Psoas muscle (tissue), 8 donors: Measurements from ENCODE around the gene CRYGN. TPM values are rescaled to one million over a fixed set of nuclear protein-coding genes. Genes with fewer than 3 reads are reported as not detected.

Experiments used
- ATAC-seq, 4 donors: fragments of 200-7000 bp; cut with Tn5 transposase; one replicate each; pipeline ENCODE4 v1.9.1; 2020; ENCODE audit warnings: moderate library complexity in 3 of 4, mild to moderate bottlenecking in 2 of 4
- DNase-seq, 2 donors: peaks; one replicate each; pipeline ENCODE4 v3.0.0-alpha.2; 2020
- H3K27ac ChIP-seq: fragments of 200-600 bp; one replicate; pipeline ENCODE4 v1.8.0; 2022
- H3K27me3 ChIP-seq, 3 donors: fragments of 200-600 bp in 1 of 3; one replicate each; pipeline versions ENCODE4 v1.6.1 to v1.8.0; 2013 to 2022; ENCODE audit warnings: low read length in 2 of 3, mild to moderate bottlenecking in 2 of 3, moderate library complexity in 1 of 3; ENCODE audit not compliant: insufficient read depth in 3 of 3
- H3K36me3 ChIP-seq, 2 donors: fragments of 200-600 bp in 1 of 2; one replicate each; pipeline versions ENCODE4 v1.6.1 to v1.8.0; 2013 to 2022; ENCODE audit warnings: low read depth in 1 of 2, mild to moderate bottlenecking in 1 of 2, moderate library complexity in 1 of 2; ENCODE audit not compliant: insufficient read depth in 1 of 2
- H3K4me1 ChIP-seq: fragments of 200-600 bp; one replicate; pipeline ENCODE4 v1.8.0; 2022
- H3K4me3 ChIP-seq: fragments of 200-600 bp; one replicate; pipeline ENCODE4 v1.8.0; 2022; ENCODE audit warnings: mild to moderate bottlenecking
- H3K9me3 ChIP-seq: fragments of 200-600 bp; one replicate; pipeline ENCODE4 v1.8.0; 2022
- WGBS, 3 donors: extraction: QIAGEN DNeasy Blood & Tissue Kit; methylation state at CpG; one replicate each; pipeline versions ENCODE4 v1.1.6 to v1.1.7; 2013; 5-methylcytosine and 5-hydroxymethylcytosine counted together
- intact Hi-C, 2 donors: fragments of 100-400 bp; cut with DNase I; formaldehyde crosslinking; loops; one replicate each; pipeline versions ENCODE4 v1.11.0 to v1.14.2; 2022
- polyA plus RNA-seq, 3 donors: library from polyadenylated mRNA; stranded (reverse); fragments of 200-250 nt; gene quantifications; one replicate each; pipeline ENCODE4 v1.2.3, GENCODE V29; 2013
- total RNA-seq, 4 donors: library from RNA; stranded (reverse); fragmentation: NEBNext Ultra II Directional in 2 of 4; extraction: Animal tissue kit (Norgen Biotek cat#: 25700) in 2 of 4; gene quantifications; one replicate each; pipeline versions ENCODE4 v1.2.1 to v1.2.4, GENCODE V29; 2021 to 2023
- TF ChIP-seq, protein P1 (sequence below): fragments of 200-600 bp; IDR thresholded peaks from one replicate; pipeline ENCODE4 v1.8.0; 2022; ENCODE audit warnings: antibody characterized with exemption
- donor health status: healthy with polysubstance abuse.
- donor health status: DM: no; HTN: no; CAD: no; lungs with moderate emphysema.
- donor health status: Bipolar disorder and iron deficiency.
- donor health status: healthy.
- donor health status: DM: yes; HTN: yes; CAD: no.
- donor health status: DM: no; HTN: no; CAD: no.
- donor health status: DM: no; HTN: no; CAD: no.
- donor health status: DM: yes; HTN: yes; CAD: no.

The CRYGN gene
- total and polyA plus RNA-seq, 7 donors = 0.12 to 0.15 TPM; not detected in 5

DNA sequence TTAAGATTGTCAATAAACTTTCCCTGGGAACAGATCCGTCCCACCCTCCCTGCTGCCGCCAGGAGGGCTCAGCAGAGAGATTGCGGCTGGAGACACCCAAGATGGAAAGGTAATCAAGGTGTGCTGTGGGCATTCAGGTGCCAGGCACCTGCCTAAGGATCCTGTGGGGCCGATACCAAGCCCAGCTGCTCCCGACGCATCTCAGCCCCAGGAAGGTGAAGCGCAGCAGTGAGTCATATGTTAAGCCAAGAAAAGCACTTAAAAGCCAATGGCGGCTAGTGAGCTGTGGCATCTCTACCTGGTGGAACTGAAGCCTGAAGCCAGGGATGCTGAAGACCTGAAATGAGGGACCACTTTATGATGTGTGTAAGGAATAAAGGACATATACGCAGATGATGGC lies 36.2 kb downstream of the CRYGN start:
- peak in 1 of 2 donors; percentile 7 for DNase-seq
- intact Hi-C loops = no loop called here
- Histone ChIP-seq H3K4me3 (no peak overlapping the region), H3K4me1 (no peaks in the 10 kb centered on the region), H3K27me3 (peaks cover 0 to 13% (median 6%) of the 10 kb centered on the region in 3 donors), H3K36me3 (no peaks in the 10 kb centered on the region), H3K9me3 (no peaks in the 10 kb centered on the region), H3K27ac (no peak overlapping the region)
- 90 to 92% (median 90%) methylated on average over 9 of the region's 9 CpGs for WGBS, 3 donors
- ATAC-seq = no peak
- TF ChIP-seq, protein P1, sequence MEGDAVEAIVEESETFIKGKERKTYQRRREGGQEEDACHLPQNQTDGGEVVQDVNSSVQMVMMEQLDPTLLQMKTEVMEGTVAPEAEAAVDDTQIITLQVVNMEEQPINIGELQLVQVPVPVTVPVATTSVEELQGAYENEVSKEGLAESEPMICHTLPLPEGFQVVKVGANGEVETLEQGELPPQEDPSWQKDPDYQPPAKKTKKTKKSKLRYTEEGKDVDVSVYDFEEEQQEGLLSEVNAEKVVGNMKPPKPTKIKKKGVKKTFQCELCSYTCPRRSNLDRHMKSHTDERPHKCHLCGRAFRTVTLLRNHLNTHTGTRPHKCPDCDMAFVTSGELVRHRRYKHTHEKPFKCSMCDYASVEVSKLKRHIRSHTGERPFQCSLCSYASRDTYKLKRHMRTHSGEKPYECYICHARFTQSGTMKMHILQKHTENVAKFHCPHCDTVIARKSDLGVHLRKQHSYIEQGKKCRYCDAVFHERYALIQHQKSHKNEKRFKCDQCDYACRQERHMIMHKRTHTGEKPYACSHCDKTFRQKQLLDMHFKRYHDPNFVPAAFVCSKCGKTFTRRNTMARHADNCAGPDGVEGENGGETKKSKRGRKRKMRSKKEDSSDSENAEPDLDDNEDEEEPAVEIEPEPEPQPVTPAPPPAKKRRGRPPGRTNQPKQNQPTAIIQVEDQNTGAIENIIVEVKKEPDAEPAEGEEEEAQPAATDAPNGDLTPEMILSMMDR = no peak

DNA sequence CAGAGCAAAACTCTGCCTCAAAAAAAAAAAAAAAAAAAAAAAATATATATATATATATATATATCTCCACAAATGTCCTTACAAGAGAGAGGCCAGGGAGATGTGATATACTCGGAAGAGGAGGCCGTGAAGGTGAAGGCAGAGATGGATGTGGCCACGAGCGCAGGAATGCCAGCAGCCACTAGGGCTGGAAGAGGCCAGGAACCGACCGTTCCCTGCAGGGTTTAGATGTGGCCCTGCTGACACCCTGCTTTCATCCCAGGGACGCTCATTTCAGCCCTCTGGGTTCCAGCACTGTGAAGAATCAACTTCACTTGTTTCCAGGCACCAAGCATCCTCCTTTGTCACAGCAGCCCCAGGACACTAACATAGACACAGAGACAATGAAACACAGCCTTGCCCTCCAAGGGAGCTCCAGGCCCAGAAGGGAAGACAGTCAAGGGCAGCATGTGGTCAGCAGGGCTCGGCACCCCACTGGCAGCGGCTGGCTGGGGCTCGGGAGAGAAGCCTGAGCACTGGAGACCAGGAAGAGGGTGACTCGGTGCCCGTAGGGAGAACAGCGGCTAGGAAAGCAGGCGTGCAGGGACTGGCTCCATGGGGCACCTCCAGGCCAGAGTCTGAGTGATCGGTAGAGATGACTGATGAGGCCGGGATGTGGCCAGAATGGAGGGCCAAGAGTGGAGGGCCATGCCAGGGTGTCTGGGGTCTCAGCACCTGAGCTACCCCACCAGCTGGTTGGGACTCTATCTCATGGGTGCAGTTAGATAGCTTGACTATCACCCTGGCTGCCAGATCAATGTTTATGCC lies 37.7 kb downstream of the CRYGN start:
- peak in 1 of 2 donors; percentile 27 for DNase-seq
- no peaks in the 10 kb centered on the region for H3K36me3 ChIP-seq
- ATAC-seq = no peak
- H3K9me3 ChIP-seq = no peaks in the 10 kb centered on the region
- no peak overlapping the region for H3K4me3 ChIP-seq
- intact Hi-C loops = no loop called here
- TF ChIP-seq, protein P1 = no peak
- 90 to 93% (median 93%) methylated on average over 16 of the region's 16 CpGs for WGBS, 3 donors
- peaks cover 0 to 3% (median 1%) of the 10 kb centered on the region in 3 donors for H3K27me3 ChIP-seq
- H3K27ac ChIP-seq = no peak overlapping the region
- no peaks in the 10 kb centered on the region for H3K4me1 ChIP-seq

DNA sequence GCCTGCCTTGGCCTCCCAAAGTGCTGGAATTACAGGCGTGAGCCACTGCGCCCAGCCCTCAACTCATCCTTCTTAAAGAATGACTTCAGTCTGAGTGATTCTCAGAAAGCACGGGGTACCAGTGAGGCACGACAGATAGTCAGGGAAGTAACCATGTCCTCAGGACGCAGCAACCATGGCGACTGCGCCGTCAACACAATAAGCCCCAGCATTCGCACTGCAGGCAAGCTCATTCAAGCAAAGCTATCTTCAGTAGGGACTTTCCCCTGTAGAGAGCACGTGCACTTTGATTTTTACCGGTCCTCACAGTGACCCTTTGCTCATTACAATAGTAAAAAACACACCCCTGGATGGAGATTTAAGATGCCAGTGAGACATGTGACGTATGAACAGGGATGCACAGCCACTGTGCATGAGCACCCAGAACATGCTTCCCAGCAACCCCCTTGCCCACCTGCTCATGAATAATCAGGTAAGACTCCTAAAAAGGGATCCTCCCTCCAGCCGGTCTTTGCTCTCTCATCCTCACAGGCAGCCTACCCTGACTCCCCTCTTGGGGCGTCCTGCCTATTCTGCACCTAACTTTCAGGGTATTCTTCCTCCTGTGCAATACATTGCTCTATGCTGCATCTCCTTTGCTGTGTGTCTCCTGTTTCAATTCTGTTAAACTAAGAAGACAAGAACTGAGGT lies 39.2 kb downstream of the CRYGN start:
- Histone ChIP-seq H3K36me3 (no peaks in the 10 kb centered on the region), H3K9me3 (no peaks in the 10 kb centered on the region), H3K27ac (no peak overlapping the region), H3K4me3 (no peak overlapping the region), H3K4me1 (no peaks in the 10 kb centered on the region), H3K27me3 (peaks cover 0 to 1% (median 0%) of the 10 kb centered on the region in 3 donors)
- TF ChIP-seq, protein P1 = no peak
- 71 to 77% (median 74%) methylated on average over 14 of the region's 14 CpGs for WGBS, 3 donors
- ATAC-seq (no peak), DNase-seq (peak in 1 of 2 donors; percentile 11)
- intact Hi-C loops = no loop called here

DNA sequence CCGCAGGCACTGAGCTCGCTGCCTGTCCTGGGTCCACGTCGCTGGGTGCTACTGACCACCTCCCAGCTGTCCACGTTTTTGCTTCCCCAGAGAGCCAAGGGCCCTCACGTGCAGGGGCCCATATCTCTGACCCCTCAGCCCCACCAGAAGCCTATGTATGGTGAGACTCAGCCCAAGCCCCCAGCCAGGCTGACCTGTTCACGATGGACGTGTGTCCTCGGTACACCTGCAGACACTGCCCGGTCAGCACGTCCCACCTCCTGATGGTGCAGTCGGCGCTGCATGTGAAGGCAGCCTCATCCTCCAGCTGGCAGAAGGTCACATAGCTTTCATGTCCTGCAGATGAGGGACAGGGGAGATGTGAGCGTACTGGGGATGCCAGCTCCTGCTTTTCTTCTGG lies 40.0 kb downstream of the CRYGN start:
- 79 to 85% (median 81%) methylated on average over 14 of the region's 14 CpGs for WGBS, 3 donors
- no peaks in the 10 kb centered on the region for H3K36me3 ChIP-seq
- no peaks in the 10 kb centered on the region for H3K4me1 ChIP-seq
- no peaks in the 10 kb centered on the region for H3K9me3 ChIP-seq
- DNase-seq (peak in 1 of 2 donors; percentile 12), ATAC-seq (no peak)
- H3K27ac ChIP-seq = no peak overlapping the region
- TF ChIP-seq, protein P1 = no peak
- peaks cover 0 to 2% (median 0%) of the 10 kb centered on the region in 3 donors for H3K27me3 ChIP-seq
- no peak overlapping the region for H3K4me3 ChIP-seq
- intact Hi-C loops = no loop called here
